HFFc6 (cell line): ENCODE measurements around the gene TFIP11. TPM values are rescaled to one million over a fixed set of nuclear protein-coding genes. Genes with fewer than 3 reads are reported as not detected.

Source experiments
- DNase-seq: peaks from one replicate; pipeline ENCODE4 v3.0.0-alpha.2; 2018
- H3K27ac Mint-ChIP-seq: 2 replicates; pipeline ENCODE4 v1.8.0; 2020; ENCODE audit warnings: mild to moderate bottlenecking, mixed read lengths
- H3K27me3 Mint-ChIP-seq: 2 replicates; pipeline ENCODE4 v1.8.0; 2021; ENCODE audit warnings: mild to moderate bottlenecking, moderate library complexity, mixed read lengths; ENCODE audit not compliant: insufficient read depth
- H3K36me3 Mint-ChIP-seq: 2 replicates; pipeline ENCODE4 v1.8.0; 2021; ENCODE audit warnings: low read depth, mixed read lengths
- H3K4me1 Mint-ChIP-seq: 2 replicates; pipeline ENCODE4 v1.8.0; 2020; ENCODE audit warnings: low read depth, mixed read lengths
- H3K4me3 Mint-ChIP-seq: 2 replicates; pipeline ENCODE4 v1.8.0; 2020; ENCODE audit warnings: mild to moderate bottlenecking, moderate library complexity, mixed read lengths
- H3K9me3 Mint-ChIP-seq: 2 replicates; pipeline ENCODE4 v1.8.0; 2020; ENCODE audit warnings: mild to moderate bottlenecking, mixed read lengths
- CTCF ChIP-seq: fragments of 200-600 bp; sonication (generic); IDR thresholded peaks from 2 replicates; pipeline ENCODE4 v1.5.0; 2021; ENCODE audit warnings: antibody characterized with exemption, mild to moderate bottlenecking
- total RNA-seq, 6 experiments: library from RNA; stranded (reverse); fragmentation: NEBNext Ultra II Directional; extraction: Animal tissue kit (Norgen Biotek cat#: 25700); gene quantifications; 2 replicates in 1 of 6; 3 replicates in 5 of 6; pipeline ENCODE4 v1.2.3, GENCODE V29; 2021

TFIP11 gene
- total RNA-seq, 6 experiments from 2014 or later, result 31.4 to 35.8 (median 33.9) TPM

GRCh38 chr22:26483439-26484359 lies 28.6 kb downstream of the TFIP11 start, which contains the start of the genes HPS4 and SRRD:
TSS of gene HPS4 (minus strand) at chr22:26483783. CDS start at chr22:26481762, 2,021 bp downstream.
TSS of gene SRRD (plus strand) at chr22:26483877. CDS start at chr22:26483891, 14 bp downstream.
- no peaks in the 10 kb centered on the region; the same call in 1 of the 2 replicates for H3K27me3 Mint-ChIP-seq
- H3K36me3 Mint-ChIP-seq, result 0 out of 2 replicates have a peak, but pooled peaks cover 4% of the 10 kb centered on the region
- peak within 1 kb of the TSS; percentile 92 for H3K4me3 Mint-ChIP-seq
- DNase-seq, result peak; percentile 81
- peak within 1 kb of the TSS; percentile 82 for H3K27ac Mint-ChIP-seq
- peaks cover 68% of the 10 kb centered on the region for H3K4me1 Mint-ChIP-seq
- H3K9me3 Mint-ChIP-seq, result no peaks in the 10 kb centered on the region
- no peak for TF ChIP-seq CTCF

GRCh38 chr22:26483043-26483438 lies 29.2 kb downstream of the TFIP11 start:
- Mint-ChIP-seq H3K4me3 (peak overlapping the region; percentile 92), H3K9me3 (no peaks in the 10 kb centered on the region), H3K4me1 (peaks cover 70% of the 10 kb centered on the region), H3K27me3 (no peaks in the 10 kb centered on the region; the same call in 1 of the 2 replicates), H3K36me3 (peaks cover 5% of the 10 kb centered on the region), H3K27ac (peak overlapping the region; percentile 82)
- no peak for DNase-seq
- TF ChIP-seq CTCF, result no peak

- no peak for DNase-seq
- peaks cover 14% of the 10 kb centered on the region for H3K36me3 Mint-ChIP-seq
- peaks cover 79% of the 10 kb centered on the region for H3K4me1 Mint-ChIP-seq
- H3K4me3 Mint-ChIP-seq, result peak overlapping the region; percentile 92
- H3K27me3 Mint-ChIP-seq, result no peaks in the 10 kb centered on the region; the same call in 1 of the 2 replicates
- no peak overlapping the region for H3K27ac Mint-ChIP-seq
- no peaks in the 10 kb centered on the region for H3K9me3 Mint-ChIP-seq
- TF ChIP-seq CTCF, result no peak
Observed at GRCh38 chr22:26482161-26482560, 30.1 kb downstream of the TFIP11 start.

- no peaks in the 10 kb centered on the region for H3K9me3 Mint-ChIP-seq
- H3K36me3 Mint-ChIP-seq, result peaks cover 18% of the 10 kb centered on the region
- H3K4me1 Mint-ChIP-seq, result peaks cover 83% of the 10 kb centered on the region
- no peak for DNase-seq
- H3K27ac Mint-ChIP-seq, result no peak overlapping the region
- H3K27me3 Mint-ChIP-seq, result no peaks in the 10 kb centered on the region; the same call in 1 of the 2 replicates
- H3K4me3 Mint-ChIP-seq, result no peak overlapping the region
- TF ChIP-seq CTCF, result no peak
Observed at GRCh38 chr22:26481694-26482093, 30.6 kb downstream of the TFIP11 start.

GRCh38 chr22:26481112-26481693 lies 31.1 kb downstream of the TFIP11 start:
- TF ChIP-seq CTCF, result no peak
- no peaks in the 10 kb centered on the region; the same call in 1 of the 2 replicates for H3K27me3 Mint-ChIP-seq
- H3K4me3 Mint-ChIP-seq, result no peak overlapping the region; the same call in 1 of the 2 replicates
- peaks cover 19% of the 10 kb centered on the region for H3K36me3 Mint-ChIP-seq
- no peak overlapping the region for H3K27ac Mint-ChIP-seq
- H3K9me3 Mint-ChIP-seq, result no peaks in the 10 kb centered on the region
- peaks cover 86% of the 10 kb centered on the region for H3K4me1 Mint-ChIP-seq
- DNase-seq, result no peak
